GM12878 (cell line): ENCODE data around the gene IFNA21.
"Not testable (repeated sequence)": the region's sequence is repeated elsewhere in the genome, so short reads cannot be mapped to it uniquely, and the experiment has no call there.

Source experiments
- CTCF ChIP-seq, 3 experiments: IDR thresholded peaks in 2 of 3; conservative IDR thresholded peaks in 1 of 3; 2 replicates each; pipeline ENCODE4 v1.5.1; 2011; ENCODE audit warnings: low read depth in 3 of 3, low read length in 3 of 3, mild to moderate bottlenecking in 3 of 3, control low read depth in 2 of 3, moderate library complexity in 2 of 3, inconsistent platforms in 1 of 3, mixed read lengths in 1 of 3; ENCODE audit not compliant: control insufficient read depth in 2 of 3, insufficient read depth in 1 of 3; ENCODE audit errors: extremely low read depth in 1 of 3
- POLR2A ChIP-seq: IDR thresholded peaks from 2 replicates; pipeline ENCODE4 v1.6.1; 2011; ENCODE audit warnings: low read depth, mild to moderate bottlenecking, low read length
- RBBP5 ChIP-seq: fragments of 200-600 bp; sonication (generic); conservative IDR thresholded peaks from 2 replicates; pipeline ENCODE4 v1.6.1; 2016

GRCh38 chr9:21207043-21207442, 40.6 kb upstream of the IFNA21 start, which contains the start of gene IFNA10:
- not testable (repeated sequence) for TF ChIP-seq CTCF (IDR thresholded peaks at IDR 0.05 in 2 of 3, conservative IDR thresholded peaks at IDR 0.05 in 1 of 3; ENCODE audit: control insufficient read depth in 2 of 3, extremely low read depth in 1 of 3, insufficient read depth in 1 of 3, low read depth in 3 of 3, low read length in 3 of 3); RBBP5; POLR2A
